Measurements from ENCODE around the gene PSKH1.
"Not testable (repeated sequence)": the region's sequence is repeated elsewhere in the genome, so short reads cannot be mapped to it uniquely, and the experiment has no call there.

Gene PSKH1

GRCh38 chr16:67968400-67969253 is 75.6 kb downstream of the PSKH1 start, which contains the start of gene SLC12A4:
SLC12A4 (minus strand) TSS chr16:67968637; CDS start chr16:67968553, 84 bp downstream.
- peak within 1 kb of the TSS; percentile 97 to 98 for H3K18ac ChIP-seq (ENCODE audit: low read depth in 1 of 2, low read length in 2 of 2)
- peaks cover 9% of the 10 kb centered on the region for H3K79me1 ChIP-seq (replicated peaks; ENCODE audit: low read length, poor library complexity, severe bottlenecking)
- H2AK5ac ChIP-seq (ENCODE audit: low read length, severe bottlenecking): peak within 1 kb of the TSS; percentile 60
- H2AFZ ChIP-seq (ENCODE audit: low read depth, low read length): peak within 1 kb of the TSS; percentile 75
- H3K4ac ChIP-seq (ENCODE audit: low read depth in 1 of 2, low read length in 2 of 2): peak within 1 kb of the TSS; percentile 95 to 98
- peak; percentile 85 for DNase-seq
- peak within 1 kb of the TSS; percentile 98 for H4K91ac ChIP-seq (ENCODE audit: low read length)
- no peaks in the 10 kb centered on the region for H3K27me3 ChIP-seq (ENCODE audit: control insufficient read depth in 1 of 2, insufficient read depth in 1 of 2, low read length in 2 of 2)
- H3K14ac ChIP-seq (ENCODE audit: low read length in 2 of 2): peak within 1 kb of the TSS in 1 of 2 experiments; percentile 99
- H2BK15ac ChIP-seq (ENCODE audit: low read depth, poor library complexity, severe bottlenecking): peak within 1 kb of the TSS; percentile 95
- peak within 1 kb of the TSS; percentile 96 for H4K8ac ChIP-seq (ENCODE audit: low read length)
- peak within 1 kb of the TSS; percentile 87 for H2BK120ac ChIP-seq (ENCODE audit: low read depth, low read length)
- H2BK12ac ChIP-seq (ENCODE audit: low read length in 2 of 2): peak within 1 kb of the TSS; percentile 14 to 60
- H3K4me2 ChIP-seq (ENCODE audit: low read length, poor library complexity, severe bottlenecking): peak within 1 kb of the TSS; percentile 64
- H3K23ac ChIP-seq (ENCODE audit: low read length in 2 of 2): peak within 1 kb of the TSS; percentile 72 to 94
- H3K4me3 ChIP-seq (ENCODE audit: insufficient read depth in 1 of 2, low read depth in 1 of 2, low read length in 2 of 2): peak within 1 kb of the TSS; percentile 85 to 90
- H3K27ac ChIP-seq (ENCODE audit: low read length, poor library complexity, severe bottlenecking): peak within 1 kb of the TSS; percentile 79
- peak within 1 kb of the TSS; percentile 96 for H2BK5ac ChIP-seq (ENCODE audit: low read depth, low read length, poor library complexity, severe bottlenecking)
- 3% methylated on average over 74 of the region's 78 CpGs for WGBS
- peaks cover 33% of the 10 kb centered on the region for H3K4me1 ChIP-seq (ENCODE audit: control insufficient read depth, insufficient read depth, low read depth, low read length)
- no peaks in the 10 kb centered on the region for H3K9me3 ChIP-seq (ENCODE audit: control insufficient read depth, low read length)
- peaks cover 12 to 22% of the 10 kb centered on the region in 2 experiments for H3K36me3 ChIP-seq (ENCODE audit: control insufficient read depth in 1 of 2, insufficient read depth in 2 of 2, low read depth in 1 of 2, low read length in 2 of 2)
- peak within 1 kb of the TSS; percentile 92 for H3K9ac ChIP-seq (ENCODE audit: low read length)

DNA sequence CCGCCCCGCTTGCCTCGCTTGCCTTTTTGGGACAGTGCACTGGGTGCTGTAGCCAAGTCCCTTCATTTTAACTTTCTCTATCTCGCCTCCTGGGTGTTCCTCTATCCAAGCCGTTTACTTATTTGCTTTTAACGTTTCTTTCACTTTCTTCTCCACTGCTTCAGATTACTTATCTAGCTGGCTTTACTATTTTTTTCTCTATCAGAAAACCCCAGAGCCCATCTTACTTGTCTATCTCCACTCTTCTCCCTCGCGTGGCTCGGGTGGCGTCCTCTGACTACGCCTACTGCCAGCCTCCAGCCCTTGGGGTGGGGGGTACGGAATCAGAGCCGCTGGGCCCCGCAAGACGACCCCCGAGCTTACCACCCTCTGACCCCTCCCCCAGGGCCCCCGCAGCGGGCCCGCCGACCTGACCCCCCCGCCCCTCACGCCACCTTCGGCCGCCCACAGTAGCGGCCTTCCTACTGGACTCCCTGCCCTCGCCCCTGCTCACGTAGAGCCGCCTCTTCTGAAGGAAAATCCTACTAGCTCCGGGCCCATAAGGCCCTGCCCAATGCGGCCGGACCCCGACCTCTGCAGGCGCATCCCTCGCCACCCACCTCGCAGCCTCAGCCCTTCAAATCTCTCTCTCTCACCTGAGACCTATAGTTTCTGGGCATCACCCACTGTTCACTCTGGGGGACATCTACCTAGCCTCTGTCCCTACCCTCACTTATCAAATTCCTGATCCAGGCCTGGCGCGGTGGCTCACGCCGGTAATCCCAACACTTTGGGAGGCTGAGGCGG is 76.4 kb downstream of the PSKH1 start:
- Histone ChIP-seq H3K18ac (ENCODE audit: low read depth in 1 of 2, low read length in 2 of 2) (peak overlapping the region; percentile 31 to 70), H2AFZ (ENCODE audit: low read depth, low read length) (peak overlapping the region; percentile 36), H2AK5ac (ENCODE audit: low read length, severe bottlenecking) (no peak overlapping the region), H3K27ac (ENCODE audit: low read length, poor library complexity, severe bottlenecking) (no peak overlapping the region), H3K4me3 (ENCODE audit: insufficient read depth in 1 of 2, low read depth in 1 of 2, low read length in 2 of 2) (peak overlapping the region; percentile 85 to 90), H3K4me1 (ENCODE audit: control insufficient read depth, insufficient read depth, low read depth, low read length) (peaks cover 28% of the 10 kb centered on the region), H3K23ac (ENCODE audit: low read length in 2 of 2) (no peak overlapping the region), H3K9me3 (ENCODE audit: control insufficient read depth, low read length) (no peaks in the 10 kb centered on the region), H2BK120ac (ENCODE audit: low read depth, low read length) (peak overlapping the region; percentile 74), H3K27me3 (ENCODE audit: control insufficient read depth in 1 of 2, insufficient read depth in 1 of 2, low read length in 2 of 2) (no peaks in the 10 kb centered on the region), H3K14ac (ENCODE audit: low read length in 2 of 2) (peak overlapping the region in 1 of 2 experiments; percentile 1), H3K9ac (ENCODE audit: low read length) (peak overlapping the region; percentile 92), H4K91ac (ENCODE audit: low read length) (peak overlapping the region; percentile 84), H3K36me3 (ENCODE audit: control insufficient read depth in 1 of 2, insufficient read depth in 2 of 2, low read depth in 1 of 2, low read length in 2 of 2) (peaks cover 9 to 13% of the 10 kb centered on the region in 2 experiments), H2BK12ac (ENCODE audit: low read length in 2 of 2) (peak overlapping the region in 1 of 2 experiments; percentile 34), H2BK15ac (ENCODE audit: low read depth, poor library complexity, severe bottlenecking) (peak overlapping the region; percentile 39), H3K4ac (ENCODE audit: low read depth in 1 of 2, low read length in 2 of 2) (peak overlapping the region; percentile 19 to 64), H2BK5ac (ENCODE audit: low read depth, low read length, poor library complexity, severe bottlenecking) (no peak overlapping the region), H3K79me1 (replicated peaks; ENCODE audit: low read length, poor library complexity, severe bottlenecking) (peaks cover 4% of the 10 kb centered on the region), H3K4me2 (ENCODE audit: low read length, poor library complexity, severe bottlenecking) (peak overlapping the region; percentile 64), H4K8ac (ENCODE audit: low read length) (peak overlapping the region; percentile 80)
- 37% methylated on average over 39 of the region's 40 CpGs for WGBS
- DNase-seq: peak; percentile 61

GRCh38 chr16:67971111-67971510 is 78.1 kb downstream of the PSKH1 start:
- Histone ChIP-seq H2BK120ac (ENCODE audit: low read depth, low read length) (no peak overlapping the region), H3K27ac (ENCODE audit: low read length, poor library complexity, severe bottlenecking) (no peak overlapping the region), H3K9ac (ENCODE audit: low read length) (no peak overlapping the region), H3K9me3 (ENCODE audit: control insufficient read depth, low read length) (no peaks in the 10 kb centered on the region), H2BK15ac (ENCODE audit: low read depth, poor library complexity, severe bottlenecking) (no peak overlapping the region), H3K23ac (ENCODE audit: low read length in 2 of 2) (no peak overlapping the region), H4K91ac (ENCODE audit: low read length) (no peak overlapping the region), H2AK5ac (ENCODE audit: low read length, severe bottlenecking) (no peak overlapping the region), H3K36me3 (ENCODE audit: control insufficient read depth in 1 of 2, insufficient read depth in 2 of 2, low read depth in 1 of 2, low read length in 2 of 2) (peaks cover 0 to 4% of the 10 kb centered on the region in 2 experiments), H4K8ac (ENCODE audit: low read length) (no peak overlapping the region), H3K4me3 (ENCODE audit: insufficient read depth in 1 of 2, low read depth in 1 of 2, low read length in 2 of 2) (no peak overlapping the region), H3K4me2 (ENCODE audit: low read length, poor library complexity, severe bottlenecking) (no peak overlapping the region), H2AFZ (ENCODE audit: low read depth, low read length) (no peak overlapping the region), H3K79me1 (replicated peaks; ENCODE audit: low read length, poor library complexity, severe bottlenecking) (no peaks in the 10 kb centered on the region), H2BK5ac (ENCODE audit: low read depth, low read length, poor library complexity, severe bottlenecking) (no peak overlapping the region), H3K4ac (ENCODE audit: low read depth in 1 of 2, low read length in 2 of 2) (no peak overlapping the region), H3K14ac (ENCODE audit: low read length in 2 of 2) (no peak overlapping the region), H2BK12ac (ENCODE audit: low read length in 2 of 2) (no peak overlapping the region), H3K4me1 (ENCODE audit: control insufficient read depth, insufficient read depth, low read depth, low read length) (peaks cover 18% of the 10 kb centered on the region), H3K27me3 (ENCODE audit: control insufficient read depth in 1 of 2, insufficient read depth in 1 of 2, low read length in 2 of 2) (peaks cover 6 to 9% of the 10 kb centered on the region in 2 experiments), H3K18ac (ENCODE audit: low read depth in 1 of 2, low read length in 2 of 2) (no peak overlapping the region)
- WGBS: 97% methylated on average over 7 of the region's 9 CpGs
- DNase-seq: no peak

DNA sequence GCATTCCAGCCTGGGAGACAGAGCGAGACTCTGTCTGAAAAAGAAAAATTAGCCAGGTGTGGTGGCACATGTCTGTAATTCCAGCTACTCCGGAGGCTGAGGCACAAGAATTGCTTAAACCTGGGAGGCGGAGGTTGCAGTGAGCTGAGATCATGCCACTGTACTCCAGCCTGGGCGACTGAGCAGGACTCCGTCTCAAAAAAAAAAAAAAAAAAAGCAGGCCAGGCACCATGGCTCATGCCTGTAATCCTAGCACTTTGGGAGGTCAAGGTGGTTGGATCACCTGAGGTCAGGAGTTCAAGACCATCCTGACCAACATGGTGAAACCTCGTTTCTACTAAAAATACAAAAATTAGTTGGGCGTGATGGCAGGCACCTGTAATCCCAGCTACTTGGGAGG is 79.2 kb downstream of the PSKH1 start:
- not testable (repeated sequence) for H2BK5ac ChIP-seq (ENCODE audit: low read depth, low read length, poor library complexity, severe bottlenecking); H3K18ac ChIP-seq (ENCODE audit: low read depth in 1 of 2, low read length in 2 of 2); H4K91ac ChIP-seq (ENCODE audit: low read length); H3K14ac ChIP-seq (ENCODE audit: low read length in 2 of 2); H4K8ac ChIP-seq (ENCODE audit: low read length); H3K4me2 ChIP-seq (ENCODE audit: low read length, poor library complexity, severe bottlenecking); H3K9me3 ChIP-seq (ENCODE audit: control insufficient read depth, low read length); H3K4me3 ChIP-seq (ENCODE audit: insufficient read depth in 1 of 2, low read depth in 1 of 2, low read length in 2 of 2); H3K36me3 ChIP-seq (ENCODE audit: control insufficient read depth in 1 of 2, insufficient read depth in 2 of 2, low read depth in 1 of 2, low read length in 2 of 2); H3K4me1 ChIP-seq (ENCODE audit: control insufficient read depth, insufficient read depth, low read depth, low read length); H3K9ac ChIP-seq (ENCODE audit: low read length); H2AFZ ChIP-seq (ENCODE audit: low read depth, low read length); H2AK5ac ChIP-seq (ENCODE audit: low read length, severe bottlenecking); H3K4ac ChIP-seq (ENCODE audit: low read depth in 1 of 2, low read length in 2 of 2); H2BK15ac ChIP-seq (ENCODE audit: low read depth, poor library complexity, severe bottlenecking); H3K23ac ChIP-seq (ENCODE audit: low read length in 2 of 2); H2BK120ac ChIP-seq (ENCODE audit: low read depth, low read length); H3K27ac ChIP-seq (ENCODE audit: low read length, poor library complexity, severe bottlenecking); H3K79me1 ChIP-seq (replicated peaks; ENCODE audit: low read length, poor library complexity, severe bottlenecking); DNase-seq; H2BK12ac ChIP-seq (ENCODE audit: low read length in 2 of 2)
- 98% methylated on average over 6 of the region's 7 CpGs for WGBS
- H3K27me3 ChIP-seq (ENCODE audit: control insufficient read depth in 1 of 2, insufficient read depth in 1 of 2, low read length in 2 of 2): peaks cover 17 to 21% of the 10 kb centered on the region in 2 experiments
